ENCODE data around the gene ANKS3.

DNA sequence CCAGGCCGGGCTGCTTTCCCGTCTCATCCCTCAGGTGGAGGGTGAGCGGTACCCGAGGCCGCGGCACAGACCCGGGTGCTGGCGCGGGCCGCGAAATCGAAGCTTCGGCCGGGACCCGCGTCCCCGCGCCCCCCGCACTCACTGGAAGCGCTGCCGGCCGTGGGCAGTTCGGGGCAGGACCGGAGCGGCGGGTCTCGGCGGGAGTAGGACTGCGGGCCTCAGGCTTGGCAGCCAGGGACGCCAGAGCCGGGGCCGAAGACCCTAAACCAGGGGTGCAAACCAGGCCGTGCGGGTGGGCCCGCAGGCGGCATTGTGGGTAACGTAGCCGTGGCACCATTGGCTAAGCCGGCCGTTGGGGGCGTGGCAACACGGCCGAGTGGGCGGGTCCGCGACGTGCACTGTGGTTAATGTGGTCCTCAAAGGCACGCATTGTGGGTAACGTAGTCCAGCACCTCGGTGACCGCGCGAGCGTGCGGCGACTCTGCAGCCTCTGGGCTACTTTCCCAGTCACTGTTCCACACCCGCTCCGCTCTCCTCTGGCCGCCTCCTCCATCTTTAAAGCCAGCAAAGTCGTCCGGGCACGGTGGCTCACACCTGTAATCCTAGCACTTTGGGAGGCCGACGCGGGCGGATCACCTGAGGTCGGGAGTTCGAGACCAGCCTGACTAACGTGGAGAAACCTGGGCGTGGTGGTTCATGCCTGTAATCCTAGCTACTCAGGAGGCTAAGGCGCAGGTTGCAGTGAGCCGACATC, 33.0 kb upstream of the ANKS3 start, which contains the start of gene ZNF500:
- TF ChIP-seq, protein P1, sequence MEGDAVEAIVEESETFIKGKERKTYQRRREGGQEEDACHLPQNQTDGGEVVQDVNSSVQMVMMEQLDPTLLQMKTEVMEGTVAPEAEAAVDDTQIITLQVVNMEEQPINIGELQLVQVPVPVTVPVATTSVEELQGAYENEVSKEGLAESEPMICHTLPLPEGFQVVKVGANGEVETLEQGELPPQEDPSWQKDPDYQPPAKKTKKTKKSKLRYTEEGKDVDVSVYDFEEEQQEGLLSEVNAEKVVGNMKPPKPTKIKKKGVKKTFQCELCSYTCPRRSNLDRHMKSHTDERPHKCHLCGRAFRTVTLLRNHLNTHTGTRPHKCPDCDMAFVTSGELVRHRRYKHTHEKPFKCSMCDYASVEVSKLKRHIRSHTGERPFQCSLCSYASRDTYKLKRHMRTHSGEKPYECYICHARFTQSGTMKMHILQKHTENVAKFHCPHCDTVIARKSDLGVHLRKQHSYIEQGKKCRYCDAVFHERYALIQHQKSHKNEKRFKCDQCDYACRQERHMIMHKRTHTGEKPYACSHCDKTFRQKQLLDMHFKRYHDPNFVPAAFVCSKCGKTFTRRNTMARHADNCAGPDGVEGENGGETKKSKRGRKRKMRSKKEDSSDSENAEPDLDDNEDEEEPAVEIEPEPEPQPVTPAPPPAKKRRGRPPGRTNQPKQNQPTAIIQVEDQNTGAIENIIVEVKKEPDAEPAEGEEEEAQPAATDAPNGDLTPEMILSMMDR (IDR thresholded peaks at IDR 0.05): no peak
- no peak; the same call in 1 of the 2 replicates for TF ChIP-seq SIN3A (IDR thresholded peaks at IDR 0.05; ENCODE audit: borderline replicate concordance, insufficient read depth, low read depth, low read length)

All from Panc1 (cell line).